Endothelial cell of umbilical vein (primary cell): ENCODE measurements around the gene ITSN1. TPM values are rescaled to one million over a fixed set of nuclear protein-coding genes. Genes with fewer than 3 reads are reported as not detected.

Experiments
- BruUV-seq: library from RNA; stranded (reverse); fragments of 400-500 nt; replicated peaks from 2 replicates; lab custom pipeline; 2021; lab: Mats Ljungman, UMichigan
- CTCF ChIA-PET: fragments of 300-600, 350-600 bp; sonication (Branson Sonifier 250); formaldehyde crosslinking; loops from one replicate; lab custom pipeline; 2021; ENCODE audit warnings: antibody characterized with exemption, inconsistent platforms; lab: Charles Lee
- POLR2A ChIA-PET: fragments of 300-600, 350-600 bp; sonication (Branson Sonifier 250); formaldehyde crosslinking; loops from one replicate; lab custom pipeline; 2021; ENCODE audit warnings: antibody characterized with exemption, inconsistent platforms; lab: Charles Lee
- DNase-seq: peaks from one replicate; pipeline ENCODE4 v3.0.0-alpha.2; 2011; ENCODE audit warnings: low read depth, low spot score
- FAIRE-seq: peaks from 2 replicates; lab custom pipeline; 2011; peaks lifted over from hg19 to GRCh38; lab: Jason Lieb, UNC
- H2AFZ ChIP-seq: 2 replicates; pipeline ENCODE4 v1.6.0; 2012; ENCODE audit warnings: low read depth, low read length, control low read depth, inconsistent platforms
- H3K27ac ChIP-seq: 2 replicates; pipeline ENCODE4 v1.5.1; 2011; ENCODE audit warnings: low read depth, mild to moderate bottlenecking, control low read depth, low read length, moderate library complexity; ENCODE audit not compliant: insufficient read depth
- H3K27me3 ChIP-seq, 2 experiments: 2 replicates each; pipeline versions ENCODE4 v1.6.0 to v1.6.1; 2011; ENCODE audit warnings: low read length in 2 of 2, mixed read lengths in 1 of 2; ENCODE audit not compliant: control insufficient read depth in 2 of 2, insufficient read depth in 2 of 2
- H3K36me3 ChIP-seq, 2 experiments: 2 replicates in 1 of 2; 3 replicates in 1 of 2; pipeline ENCODE4 v1.5.1; 2011; ENCODE audit warnings: low read length in 2 of 2, mild to moderate bottlenecking in 1 of 2, moderate library complexity in 1 of 2; ENCODE audit not compliant: control insufficient read depth in 2 of 2, insufficient read depth in 2 of 2; ENCODE audit errors: extremely low read depth in 1 of 2
- H3K4me1 ChIP-seq: 3 replicates; pipeline ENCODE4 v1.5.1; 2011; ENCODE audit warnings: mild to moderate bottlenecking, low read length; ENCODE audit not compliant: control insufficient read depth, insufficient read depth; ENCODE audit errors: extremely low read depth
- H3K4me2 ChIP-seq: 2 replicates; pipeline ENCODE4 v1.6.1; 2011; ENCODE audit warnings: low read length, control low read depth, mixed read lengths; ENCODE audit not compliant: insufficient read depth
- H3K4me3 ChIP-seq, 3 experiments: fragments of 200-600 bp in 1 of 3; sonication (generic), shearing (Covaris generic) in 1 of 3; replicated peaks in 1 of 3; 2 replicates each; pipeline ENCODE4 v1.5.1; 2011 to 2016; ENCODE audit warnings: control low read depth in 3 of 3, low read length in 3 of 3, mild to moderate bottlenecking in 2 of 3, inconsistent platforms in 1 of 3, low read depth in 1 of 3, moderate library complexity in 1 of 3; ENCODE audit not compliant: insufficient read depth in 1 of 3
- H3K79me2 ChIP-seq: 2 replicates; pipeline ENCODE4 v1.6.0; 2012; ENCODE audit warnings: low read length, inconsistent platforms; ENCODE audit not compliant: control insufficient read depth, insufficient read depth
- H3K9ac ChIP-seq: replicated peaks from 2 replicates; pipeline ENCODE3; 2011; ENCODE audit warnings: low read length, control low read depth; ENCODE audit not compliant: insufficient read depth; ENCODE audit errors: extremely low read depth
- H3K9me1 ChIP-seq: replicated peaks from 3 replicates; pipeline ENCODE4 v1.6.0; 2011; ENCODE audit warnings: mild to moderate bottlenecking, low read length; ENCODE audit not compliant: control insufficient read depth, insufficient read depth; ENCODE audit errors: extremely low read depth
- H3K9me3 ChIP-seq: replicated peaks from 2 replicates; pipeline ENCODE4 v1.5.1; 2012; ENCODE audit warnings: low read length, inconsistent platforms; ENCODE audit not compliant: control insufficient read depth, insufficient read depth
- H4K20me1 ChIP-seq: replicated peaks from 2 replicates; pipeline ENCODE3; 2011; ENCODE audit warnings: mild to moderate bottlenecking, low read length; ENCODE audit not compliant: control insufficient read depth, insufficient read depth; ENCODE audit errors: extremely low read depth
- CTCF ChIP-seq, 2 donors: IDR thresholded peaks; 1 replicate in 1 of 2; 2 replicates in 1 of 2; pipeline ENCODE4 v1.5.1; 2011; ENCODE audit warnings: low read length in 2 of 2, mild to moderate bottlenecking in 2 of 2, moderate library complexity in 2 of 2, control low read depth in 1 of 2, inconsistent platforms in 1 of 2, low read depth in 1 of 2; ENCODE audit not compliant: insufficient read depth in 1 of 2; ENCODE audit errors: extremely low read depth in 1 of 2
- EZH2 ChIP-seq: IDR thresholded peaks from 2 replicates; pipeline ENCODE4 v1.6.1; 2012; ENCODE audit warnings: borderline replicate concordance, low read depth, mild to moderate bottlenecking, moderate library complexity, low read length, inconsistent platforms; ENCODE audit not compliant: severe bottlenecking
- FOS ChIP-seq: IDR thresholded peaks from 2 replicates; pipeline ENCODE4 v1.6.1; 2011; ENCODE audit warnings: mild to moderate bottlenecking, low read length, moderate library complexity, borderline replicate concordance; ENCODE audit not compliant: insufficient read depth
- GATA2 ChIP-seq: IDR thresholded peaks from 2 replicates; pipeline ENCODE4 v1.7.0; 2011; ENCODE audit warnings: low read depth, mild to moderate bottlenecking, moderate library complexity, mixed read lengths, low read length; ENCODE audit not compliant: insufficient read length, insufficient read depth
- JUN ChIP-seq: IDR thresholded peaks from 2 replicates; pipeline ENCODE4 v1.6.1; 2011; ENCODE audit warnings: borderline replicate concordance, low read depth; ENCODE audit not compliant: insufficient read length, insufficient read depth
- MAX ChIP-seq: IDR thresholded peaks from 2 replicates; pipeline ENCODE4 v1.6.1; 2011; ENCODE audit not compliant: insufficient read depth, insufficient read length
- MYC ChIP-seq: IDR thresholded peaks from one replicate; pipeline ENCODE4 v1.6.1; 2011; ENCODE audit warnings: mild to moderate bottlenecking, low read depth, low read length
- POLR2A ChIP-seq: IDR thresholded peaks from 2 replicates; pipeline ENCODE4 v1.6.1; 2012; ENCODE audit warnings: low read depth, mild to moderate bottlenecking, control low read depth, low read length
- POLR2AphosphoS5 ChIP-seq: IDR thresholded peaks from 2 replicates; pipeline ENCODE4 v1.6.1; 2012; ENCODE audit warnings: low read depth, mild to moderate bottlenecking, control low read depth, low read length, moderate library complexity; ENCODE audit not compliant: insufficient read depth
- dilution Hi-C: fragments of 300-500 bp; cut with MboI; formaldehyde crosslinking; loops from one replicate; pipeline ENCODE4 v1.15.0; 2019; ENCODE audit warnings: low sequenced_read_pairs; ENCODE audit not compliant: extremely low pct_ligation_motif_present
- intact Hi-C: fragments of 100-400 bp; cut with micrococcal nuclease; formaldehyde crosslinking; loops from one replicate; pipeline ENCODE4 v1.10.0; 2022
- polyA plus RNA-seq, 4 experiments: library from polyadenylated mRNA; depleted of rRNA in 3 of 4; stranded (reverse) in 3 of 4; unstranded in 1 of 4; fragments of >200 nt; gene quantifications; 2 replicates each; pipeline versions ENCODE4 v1.2.1 to v1.2.3, GENCODE V29; 2011 to 2012; ENCODE audit warnings: missing spikeins in 1 of 4
- total RNA-seq: library from RNA; stranded (reverse); gene quantifications from 2 replicates; pipeline ENCODE4 v1.2.3, GENCODE V29; 2021

Gene ITSN1
- total and polyA plus RNA-seq, 2 donors (not counting 3 experiments of a cell fraction or from before 2014, with no cell fraction given) = 72.2 to 86.8 TPM

- H4K20me1 ChIP-seq = no peaks in the 10 kb centered on the region
- BruUV-seq = no TSS peak
- dilution Hi-C loops (no loop called here), intact Hi-C loops (loop anchor here (5.0 kb wide), 1 partner anchor 52 kb away; no protein-coding TSS in a partner anchor)
- no peaks in the 10 kb centered on the region for H3K79me2 ChIP-seq
- H3K4me3 ChIP-seq = no peak overlapping the region
- no peaks in the 10 kb centered on the region for H3K9me1 ChIP-seq
- POLR2A ChIA-PET = no interaction called here
- H3K36me3 ChIP-seq = peaks cover 14 to 22% of the 10 kb centered on the region in 2 experiments
- H2AFZ ChIP-seq = no peak overlapping the region
- TF ChIP-seq POLR2AphosphoS5 = no peak
- TF ChIP-seq CTCF (IDR thresholded peaks at IDR 0.05; ENCODE audit: extremely low read depth in 1 of 2, insufficient read depth in 1 of 2, low read depth in 1 of 2, low read length in 2 of 2) = no peak
- no peak for TF ChIP-seq MAX
- TF ChIP-seq JUN = no peak
- TF ChIP-seq POLR2A = no peak
- no peak for TF ChIP-seq MYC
- TF ChIP-seq EZH2 = no peak
- no peak for TF ChIP-seq GATA2
- no peak for TF ChIP-seq FOS
- no peak for DNase-seq
- no peaks in the 10 kb centered on the region for H3K4me1 ChIP-seq
- no peak overlapping the region for H3K27ac ChIP-seq
- no peaks in the 10 kb centered on the region for H3K9me3 ChIP-seq
- CTCF ChIA-PET = no interaction called here
- no peaks in the 10 kb centered on the region for H3K27me3 ChIP-seq
- no peak overlapping the region for H3K4me2 ChIP-seq
- no peak for FAIRE-seq
- no peak overlapping the region for H3K9ac ChIP-seq
Measured at GRCh38 chr21:33839806-33840205, 197.5 kb downstream of the ITSN1 start.
